Caco-2 (cell line): ENCODE data around the gene FRMD8. TPM values are rescaled to one million over a fixed set of nuclear protein-coding genes. Genes with fewer than 3 reads are reported as not detected.

Experiments used
- BruUV-seq: library from RNA; stranded (reverse); fragments of 400-500 nt; replicated peaks from 2 replicates; lab custom pipeline; 2021; lab: Mats Ljungman, UMichigan
- CTCF ChIA-PET: fragments of 300-600 bp; sonication (Branson Sonifier 250); formaldehyde crosslinking; loops from one replicate; lab custom pipeline; 2022; ENCODE audit warnings: antibody characterized with exemption; lab: Charles Lee
- POLR2A ChIA-PET: fragments of 300-600 bp; sonication (Branson Sonifier 250); formaldehyde crosslinking; loops from one replicate; lab custom pipeline; 2022; ENCODE audit warnings: antibody characterized with exemption; lab: Charles Lee
- DNase-seq, 2 experiments: peaks; one replicate each; pipeline versions ENCODE4 v3.0.0 to v3.0.0-alpha.2; 2020 to 2022
- H3K27me3 ChIP-seq: replicated peaks from 2 replicates; pipeline ENCODE4 v1.6.0; 2011; ENCODE audit warnings: low read length; ENCODE audit not compliant: control insufficient read depth, insufficient read depth
- H3K36me3 ChIP-seq: 2 replicates; pipeline ENCODE4 v1.5.1; 2011; ENCODE audit warnings: low read length; ENCODE audit not compliant: control insufficient read depth, insufficient read depth
- H3K4me1 ChIP-seq: fragments of 250-450 bp; sonication (Bioruptor Pico); 2 replicates; pipeline ENCODE4 v1.5.1; 2020; ENCODE audit warnings: mild to moderate bottlenecking
- H3K4me3 ChIP-seq: 2 replicates; pipeline ENCODE4 v1.5.1; 2011; ENCODE audit warnings: low read depth, mild to moderate bottlenecking, control low read depth, low read length
- H3K9me3 ChIP-seq: fragments of 250-450 bp; sonication (Bioruptor Pico); 2 replicates; pipeline ENCODE4 v1.5.1; 2020; ENCODE audit warnings: mild to moderate bottlenecking, moderate library complexity
- H3K27ac Mint-ChIP-seq: one replicate; pipeline ENCODE4 v1.8.0; 2022; ENCODE audit warnings: mixed read lengths; ENCODE audit not compliant: unreplicated experiment
- H3K27me3 Mint-ChIP-seq: one replicate; pipeline ENCODE4 v1.8.0; 2022; ENCODE audit warnings: mixed read lengths; ENCODE audit not compliant: insufficient read depth, unreplicated experiment
- H3K36me3 Mint-ChIP-seq: one replicate; pipeline ENCODE4 v1.8.0; 2022; ENCODE audit warnings: mild to moderate bottlenecking, mixed read lengths; ENCODE audit not compliant: insufficient read depth, unreplicated experiment
- H3K4me1 Mint-ChIP-seq: one replicate; pipeline ENCODE4 v1.8.0; 2022; ENCODE audit warnings: low read depth, mixed read lengths; ENCODE audit not compliant: unreplicated experiment
- H3K4me3 Mint-ChIP-seq: one replicate; pipeline ENCODE4 v1.8.0; 2022; ENCODE audit warnings: mild to moderate bottlenecking, moderate library complexity, mixed read lengths; ENCODE audit not compliant: unreplicated experiment
- H3K9me3 Mint-ChIP-seq: one replicate; pipeline ENCODE4 v1.8.0; 2022; ENCODE audit warnings: mixed read lengths; ENCODE audit not compliant: unreplicated experiment
- CTCF ChIP-seq, 2 experiments: fragments of 200-600 bp in 1 of 2; IDR thresholded peaks; 1 replicate in 1 of 2; 2 replicates in 1 of 2; pipeline versions ENCODE4 v1.5.1 to v1.8.0; 2011 to 2022; ENCODE audit warnings: antibody characterized with exemption in 1 of 2, control low read depth in 1 of 2, inconsistent platforms in 1 of 2, low read depth in 1 of 2, low read length in 1 of 2, mild to moderate bottlenecking in 1 of 2, moderate library complexity in 1 of 2; ENCODE audit not compliant: insufficient read depth in 1 of 2, severe bottlenecking in 1 of 2, unreplicated experiment in 1 of 2
- intact Hi-C: fragments of 100-400 bp; cut with micrococcal nuclease; formaldehyde crosslinking; loops from one replicate; pipeline ENCODE4 v1.10.0; 2022; ENCODE audit not compliant: unreplicated experiment
- total RNA-seq: library from RNA; stranded (reverse); gene quantifications from 2 replicates; pipeline ENCODE4 v1.2.3, GENCODE V29; 2022

The FRMD8 gene
- total RNA-seq, 1 experiment from 2014 or later: 38.2 TPM

- TF ChIP-seq CTCF (IDR thresholded peaks at IDR 0.05; ENCODE audit: insufficient read depth in 1 of 2, low read depth in 1 of 2, low read length in 1 of 2, severe bottlenecking in 1 of 2, unreplicated experiment in 1 of 2): no peak
- no peak overlapping the region for H3K4me3 Mint-ChIP-seq
- no peaks in the 10 kb centered on the region for H3K27me3 Mint-ChIP-seq
- no peaks in the 10 kb centered on the region for H3K36me3 ChIP-seq
- intact Hi-C loops: no loop called here
- no TSS peak for BruUV-seq
- no peaks in the 10 kb centered on the region for H3K27me3 ChIP-seq
- ChIA-PET POLR2A (no interaction called here), CTCF (interaction anchor here (1.1 kb wide), 1 partner anchor 96 kb away, joined by 4 read pairs; no protein-coding TSS in a partner anchor)
- no peaks in the 10 kb centered on the region for H3K9me3 ChIP-seq
- H3K4me1 ChIP-seq: peaks cover 46% of the 10 kb centered on the region
- H3K36me3 Mint-ChIP-seq: peaks cover 4% of the 10 kb centered on the region
- H3K4me3 ChIP-seq: no peak overlapping the region
- no peak for DNase-seq
- H3K27ac Mint-ChIP-seq: no peak overlapping the region
- H3K4me1 Mint-ChIP-seq: peaks cover 24% of the 10 kb centered on the region
- no peaks in the 10 kb centered on the region for H3K9me3 Mint-ChIP-seq
Measured at GRCh38 chr11:65375012-65375411, 11.4 kb upstream of the FRMD8 start.

GRCh38 chr11:65376138-65376713 lies 10.2 kb upstream of the FRMD8 start:
- no TSS peak for BruUV-seq
- H3K27ac Mint-ChIP-seq: no peak overlapping the region
- no peak overlapping the region for H3K4me3 Mint-ChIP-seq
- no peak for DNase-seq
- ChIA-PET POLR2A (interaction anchor here (0.7 kb wide), 1 partner anchor 641 kb away, joined by 5 read pairs; no protein-coding TSS in a partner anchor), CTCF (interaction anchor here (0.8 kb wide), 1 partner anchor 9 kb away, joined by 7 read pairs; no protein-coding TSS in a partner anchor)
- no peaks in the 10 kb centered on the region for H3K36me3 ChIP-seq
- H3K27me3 Mint-ChIP-seq: no peaks in the 10 kb centered on the region
- H3K4me1 Mint-ChIP-seq: peaks cover 19% of the 10 kb centered on the region
- H3K9me3 Mint-ChIP-seq: no peaks in the 10 kb centered on the region
- TF ChIP-seq CTCF (IDR thresholded peaks at IDR 0.05; ENCODE audit: insufficient read depth in 1 of 2, low read depth in 1 of 2, low read length in 1 of 2, severe bottlenecking in 1 of 2, unreplicated experiment in 1 of 2): no peak
- intact Hi-C loops: no loop called here
- H3K36me3 Mint-ChIP-seq: no peaks in the 10 kb centered on the region
- H3K4me1 ChIP-seq: peaks cover 46% of the 10 kb centered on the region
- H3K4me3 ChIP-seq: no peak overlapping the region
- H3K9me3 ChIP-seq: no peaks in the 10 kb centered on the region
- H3K27me3 ChIP-seq: no peaks in the 10 kb centered on the region

- no peaks in the 10 kb centered on the region for H3K9me3 ChIP-seq
- intact Hi-C loops: no loop called here
- H3K4me3 ChIP-seq: no peak overlapping the region
- no peaks in the 10 kb centered on the region for H3K27me3 ChIP-seq
- Mint-ChIP-seq H3K36me3 (peaks cover 4% of the 10 kb centered on the region), H3K4me1 (peaks cover 17% of the 10 kb centered on the region), H3K27me3 (no peaks in the 10 kb centered on the region), H3K27ac (no peak overlapping the region), H3K9me3 (no peaks in the 10 kb centered on the region), H3K4me3 (no peak overlapping the region)
- TF ChIP-seq CTCF (IDR thresholded peaks at IDR 0.05; ENCODE audit: insufficient read depth in 1 of 2, low read depth in 1 of 2, low read length in 1 of 2, severe bottlenecking in 1 of 2, unreplicated experiment in 1 of 2): no peak
- no peaks in the 10 kb centered on the region for H3K36me3 ChIP-seq
- ChIA-PET CTCF (no interaction called here), POLR2A (no interaction called here)
- H3K4me1 ChIP-seq: peaks cover 41% of the 10 kb centered on the region
- DNase-seq: no peak
- BruUV-seq: no TSS peak
Measured at GRCh38 chr11:65377036-65377435, 9.4 kb upstream of the FRMD8 start.
